LHCN-M2 (cell line): ENCODE measurements around the gene FLRT2. TPM values are rescaled to one million over a fixed set of nuclear protein-coding genes. Genes with fewer than 3 reads are reported as not detected.

ENCODE experiments used
- DNase-seq: peaks from one replicate; pipeline ENCODE4 v3.0.0-alpha.2; 2012; ENCODE audit warnings: low read depth
- total RNA-seq: library from RNA; depleted of rRNA; stranded (reverse); fragments of >200 nt; gene quantifications from 2 replicates; pipeline ENCODE4 v1.2.3, GENCODE V29; 2014

The FLRT2 gene
- total RNA-seq, 1 experiment from 2014 or later = 17.6 TPM

DNA sequence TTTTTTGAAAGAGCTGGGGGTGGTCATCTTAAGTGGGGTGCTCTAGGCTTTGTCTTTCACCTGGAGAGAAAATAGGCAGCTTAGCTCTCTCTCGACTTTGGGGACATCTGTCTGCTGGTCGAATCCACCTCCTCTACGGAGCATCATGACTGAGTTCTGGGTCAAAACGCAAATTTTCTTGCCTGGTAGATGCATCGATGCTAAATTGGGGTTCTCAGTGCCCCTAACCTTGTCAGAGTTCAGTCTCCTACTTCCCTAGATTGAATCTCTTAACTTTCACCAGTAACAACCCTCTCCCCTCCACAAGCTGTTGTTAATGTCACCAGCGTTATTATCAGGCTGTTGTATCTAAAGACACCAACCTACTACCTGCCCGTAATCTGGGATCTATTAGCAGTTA is 682 bp downstream of the FLRT2 start:
- no peak for DNase-seq

DNA sequence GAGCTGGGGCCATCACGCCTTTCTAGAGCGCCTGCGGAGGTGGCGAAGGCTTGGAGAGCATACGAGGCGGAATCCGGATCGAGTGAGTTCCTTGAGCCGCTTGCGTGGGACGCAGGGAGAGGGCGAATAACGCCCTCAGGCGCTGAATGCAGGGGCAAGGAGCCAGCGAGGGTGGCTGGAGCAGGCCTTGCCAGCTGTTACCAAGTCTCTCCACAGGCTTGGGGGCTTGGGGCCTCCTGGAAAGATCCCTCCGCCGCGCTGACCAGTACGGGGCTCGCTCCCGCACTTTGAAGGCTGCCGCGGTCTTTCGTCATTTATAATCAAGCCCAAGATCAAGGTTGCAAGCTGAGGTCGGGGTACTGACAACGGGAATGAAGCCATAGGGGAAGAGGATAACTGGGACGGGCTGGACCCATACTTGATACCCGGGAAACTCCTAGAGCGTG is 1.2 kb downstream of the FLRT2 start:
- DNase-seq = peak; percentile 83

DNA sequence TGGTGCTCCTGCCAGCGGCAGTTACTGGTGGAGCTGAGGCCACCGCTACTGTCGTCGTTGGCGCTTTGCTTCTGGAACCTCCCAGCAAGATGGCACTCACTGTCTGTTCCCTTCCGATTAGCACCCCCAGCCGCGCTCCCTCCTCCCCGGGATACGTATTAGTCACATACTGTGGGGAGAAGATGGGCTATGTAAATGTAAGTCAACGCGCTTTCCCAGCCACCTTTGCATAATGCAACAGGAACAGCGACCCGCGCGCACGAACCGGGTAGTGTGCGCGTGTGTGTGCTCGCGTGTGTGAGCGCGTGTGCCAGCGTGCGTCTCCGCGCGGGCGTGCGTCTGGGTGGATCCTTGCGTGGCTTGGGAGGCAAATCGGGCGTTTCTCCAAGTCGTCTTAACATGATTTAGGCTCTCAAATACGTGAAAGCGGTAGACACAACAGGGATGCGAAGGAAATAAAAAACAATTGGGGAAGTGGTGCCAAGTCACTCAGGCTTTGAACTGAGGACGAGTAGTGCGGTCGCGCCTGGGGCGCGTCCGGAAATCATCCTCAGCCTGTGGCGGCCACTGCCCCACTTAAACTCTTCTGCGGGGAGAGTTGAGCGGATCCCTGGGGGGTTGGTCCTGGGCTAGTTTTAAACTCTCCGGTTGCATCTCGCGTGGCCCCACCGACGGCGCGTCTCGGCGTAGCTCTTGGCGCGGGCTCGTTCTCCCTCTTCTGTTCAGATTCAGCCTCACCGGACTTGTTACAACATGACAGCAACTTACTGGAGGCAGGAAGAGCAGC is 1.8 kb downstream of the FLRT2 start:
- peak; percentile 86 for DNase-seq

DNA sequence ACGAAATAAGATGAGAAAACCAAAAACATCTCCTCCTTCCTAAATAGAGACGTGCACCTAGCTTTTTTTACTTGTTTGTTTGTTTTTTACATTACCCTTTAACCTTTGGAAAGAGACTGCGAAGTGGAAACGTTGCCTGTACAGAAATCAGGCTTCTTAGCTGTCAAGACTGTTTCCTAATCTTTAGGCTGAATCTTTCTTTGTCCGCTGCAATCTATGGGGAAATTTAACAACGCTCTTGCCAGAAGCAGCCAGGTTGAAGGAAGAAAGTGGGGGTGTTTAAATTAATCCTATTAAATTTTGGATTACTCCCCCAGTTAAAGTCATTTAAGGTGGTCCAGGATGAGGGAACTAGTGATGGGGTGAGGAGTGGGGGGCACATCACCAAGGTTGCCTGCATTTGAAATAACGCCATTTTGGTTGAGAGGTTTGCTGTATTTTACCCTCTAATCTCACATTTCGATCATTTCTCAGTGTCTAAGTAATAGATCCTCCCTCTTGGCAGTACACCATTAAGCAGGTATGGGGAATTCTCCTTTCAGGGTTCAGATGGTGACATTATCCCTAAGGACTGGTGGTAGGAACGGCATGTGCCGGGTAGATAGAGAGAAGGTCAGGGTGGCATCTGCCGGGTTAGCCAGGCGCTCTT is 2.6 kb downstream of the FLRT2 start:
- no peak for DNase-seq

DNA sequence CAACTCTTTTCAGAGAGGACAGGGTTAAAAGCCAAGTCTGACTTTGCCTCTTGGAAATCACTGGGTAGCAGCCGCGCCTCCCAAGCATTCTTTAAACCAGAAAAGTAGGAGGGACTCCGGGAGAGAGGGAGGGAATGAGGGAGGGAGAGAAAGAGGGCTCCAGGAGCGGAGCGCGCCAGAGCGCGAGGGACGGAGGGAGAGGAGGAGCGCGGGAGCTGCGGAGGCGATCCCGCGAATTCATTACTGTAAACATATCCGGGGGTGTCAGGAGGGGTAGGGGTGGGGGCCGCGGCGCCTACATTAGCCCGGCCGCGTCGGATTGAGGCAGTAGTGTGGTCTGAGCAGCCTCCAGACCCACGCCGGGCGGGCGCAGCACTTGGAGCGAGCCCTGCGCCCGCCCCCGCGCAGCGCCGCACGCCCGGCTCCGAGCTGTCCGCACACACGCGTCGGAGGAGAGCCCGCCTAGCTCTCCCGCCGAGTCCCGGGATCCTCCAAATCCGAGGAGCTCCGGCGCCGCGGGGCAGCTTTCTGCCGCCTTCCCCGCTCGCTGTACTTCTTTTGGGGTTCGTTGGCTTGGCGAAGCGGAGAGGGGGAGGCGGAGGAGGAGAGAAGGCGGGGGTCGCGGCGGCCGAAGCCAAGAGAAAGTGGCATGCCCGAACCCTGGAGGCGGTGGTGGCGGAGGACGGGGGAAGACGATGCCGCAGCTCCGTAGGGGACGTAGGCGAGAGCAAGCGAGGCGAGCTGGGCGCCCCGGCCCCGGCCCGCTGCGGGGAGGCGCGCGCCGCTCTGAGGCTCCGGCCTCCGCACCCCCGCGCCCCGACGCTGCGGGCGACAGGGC is 3.3 kb downstream of the FLRT2 start:
- DNase-seq = peak; percentile 93

DNA sequence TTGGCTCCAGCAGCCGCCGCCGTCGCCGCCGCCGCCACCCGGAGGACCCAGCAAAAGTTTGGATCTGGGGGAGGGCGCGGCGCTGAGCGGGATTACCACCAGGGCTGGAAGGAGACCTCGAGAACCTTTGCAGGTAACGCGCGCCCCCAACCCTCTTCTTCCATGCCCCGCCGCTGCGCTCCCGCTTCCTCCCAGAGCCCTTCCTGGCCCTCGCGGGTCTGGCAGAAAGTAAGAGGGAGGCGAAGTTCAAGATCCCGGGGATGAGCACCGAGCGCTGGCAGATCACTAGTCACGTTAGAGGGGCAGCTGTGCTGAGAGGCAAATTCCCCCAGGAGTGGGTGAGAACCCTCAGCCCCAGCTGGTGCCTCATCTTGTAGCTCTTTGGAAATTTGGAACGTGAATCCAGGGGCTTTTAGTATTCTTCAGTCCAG is 3.9 kb downstream of the FLRT2 start:
- peak; percentile 63 for DNase-seq

DNA sequence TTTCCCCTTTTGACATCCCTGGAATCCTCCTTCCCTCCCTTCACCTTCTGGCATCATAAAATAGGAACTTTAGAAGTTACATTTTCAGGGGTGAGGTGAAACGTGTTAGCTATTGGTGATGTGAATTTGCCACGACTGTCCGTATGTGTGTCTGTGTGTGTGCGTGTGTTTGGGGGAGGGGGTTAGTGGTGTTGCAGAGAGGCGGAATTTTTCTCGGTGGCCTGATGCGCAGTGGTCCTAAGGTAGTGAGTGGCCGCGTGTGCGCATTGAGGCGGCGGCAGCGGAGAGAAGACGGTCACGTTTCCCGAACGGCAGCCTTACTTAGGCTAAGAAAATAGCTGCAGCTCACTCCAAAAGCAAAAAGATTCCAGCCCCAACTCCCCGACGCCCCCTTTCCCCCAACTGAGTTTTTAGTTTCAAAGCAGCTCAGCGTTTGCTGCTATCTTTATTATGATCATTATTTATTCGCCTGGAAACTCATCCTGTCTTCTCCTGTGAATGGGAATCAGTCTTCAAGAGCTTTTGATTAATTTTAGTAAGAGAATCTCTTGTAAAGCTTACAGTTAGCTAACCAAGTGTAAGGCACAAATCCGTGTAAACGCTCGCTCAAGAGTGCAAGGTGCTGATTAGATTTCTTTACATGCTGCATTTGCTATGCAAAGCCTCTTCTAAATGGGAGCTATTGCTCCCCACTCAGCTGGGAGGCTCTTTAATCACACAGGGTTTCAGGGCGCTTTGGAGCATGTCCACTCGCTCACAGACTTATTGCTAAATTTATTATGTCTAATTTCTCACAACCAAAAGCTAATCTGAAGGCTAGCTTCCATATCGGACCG is 4.7 kb downstream of the FLRT2 start:
- DNase-seq = no peak

DNA sequence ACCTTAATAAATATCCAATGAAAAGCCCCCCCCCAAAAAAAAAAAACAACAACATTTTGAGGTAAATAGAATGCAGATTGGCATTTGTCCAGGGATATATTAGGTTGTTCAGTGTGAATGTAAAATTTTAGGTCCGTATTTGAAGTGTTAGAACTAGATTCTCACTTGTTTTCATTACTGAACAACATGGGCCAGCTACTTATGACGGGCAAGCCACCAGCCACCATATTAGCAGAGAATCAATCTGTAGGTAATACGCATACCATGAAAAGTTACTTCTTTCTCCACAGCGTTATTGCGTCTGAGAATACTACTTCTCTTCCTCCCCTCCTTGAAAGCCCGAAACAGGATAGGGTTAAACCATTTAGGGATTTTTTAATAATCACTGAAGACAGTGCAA is 5.4 kb downstream of the FLRT2 start:
- no peak for DNase-seq

DNA sequence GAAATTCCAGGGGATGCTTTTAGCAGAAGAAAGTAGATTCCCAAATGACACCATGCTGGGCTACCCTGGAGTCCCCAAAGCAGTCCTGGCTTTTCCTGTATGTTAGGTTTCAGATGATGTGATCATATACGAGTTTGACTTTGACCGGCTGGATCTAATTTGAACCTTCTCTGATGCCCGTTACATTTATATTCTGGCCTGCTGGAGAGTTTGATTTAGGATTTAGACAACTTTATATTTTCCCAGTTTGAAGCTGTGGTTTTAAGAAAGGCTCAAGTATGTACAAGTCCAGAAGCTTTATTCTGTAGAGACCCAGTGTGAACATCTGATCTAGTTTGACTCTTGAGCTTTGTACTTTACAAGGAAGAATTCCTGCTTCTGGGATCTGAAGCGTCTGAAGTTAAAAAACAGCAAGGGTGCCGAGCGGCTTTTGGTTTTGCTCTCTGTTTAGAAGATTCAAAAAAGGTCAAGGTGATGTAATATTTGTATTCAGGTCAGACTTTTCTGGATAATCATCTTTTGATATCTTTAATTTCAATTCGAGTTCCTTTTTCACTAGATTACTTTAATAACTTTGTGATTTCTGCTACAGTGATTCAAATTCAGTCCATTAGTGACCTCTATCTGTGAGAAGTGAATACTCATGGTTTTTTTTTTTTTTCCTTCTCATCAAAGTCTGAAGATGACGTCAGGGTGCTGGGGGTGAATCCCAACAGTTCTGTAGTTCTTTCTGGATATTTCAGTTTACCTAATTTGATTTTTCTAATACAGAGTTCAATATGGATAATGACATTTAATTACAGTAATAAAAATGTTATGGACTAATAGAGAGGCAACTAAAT is 6.3 kb downstream of the FLRT2 start:
- peak; percentile 60 for DNase-seq

DNA sequence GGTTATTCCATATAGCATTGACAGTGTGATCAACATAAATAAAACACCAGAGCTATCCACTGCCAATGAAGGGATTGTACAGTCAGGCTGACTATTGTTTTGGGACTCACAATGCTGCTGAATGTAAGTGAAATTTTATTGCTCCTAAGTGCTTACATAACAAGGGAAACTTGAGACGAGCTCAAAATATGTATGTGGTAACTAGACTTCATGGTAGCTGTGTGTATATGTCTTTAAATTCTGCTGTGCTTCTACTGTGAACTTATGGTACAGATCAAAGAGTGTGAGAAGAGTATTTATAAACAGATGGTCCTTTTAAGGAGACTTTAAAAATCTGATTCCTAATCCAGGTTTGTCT is 6.9 kb downstream of the FLRT2 start:
- no peak for DNase-seq

DNA sequence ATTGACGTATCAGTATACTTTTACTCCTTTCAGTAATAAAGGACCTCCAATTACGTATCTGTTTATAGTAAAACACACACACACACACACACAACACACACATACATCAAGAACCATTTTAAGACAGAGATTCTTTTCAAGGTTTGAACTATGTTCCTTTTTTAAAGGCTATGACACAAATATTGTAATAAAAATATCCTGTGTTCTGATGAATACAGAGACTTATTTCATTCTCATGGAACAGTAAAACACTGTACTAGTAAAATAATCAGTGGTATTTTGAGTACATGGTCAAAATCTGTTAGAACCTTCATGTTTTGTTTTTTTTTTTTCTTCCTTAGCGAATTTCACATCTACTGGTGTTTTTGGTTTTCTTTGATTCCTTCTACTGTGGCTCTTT is 7.6 kb downstream of the FLRT2 start:
- DNase-seq = no peak

DNA sequence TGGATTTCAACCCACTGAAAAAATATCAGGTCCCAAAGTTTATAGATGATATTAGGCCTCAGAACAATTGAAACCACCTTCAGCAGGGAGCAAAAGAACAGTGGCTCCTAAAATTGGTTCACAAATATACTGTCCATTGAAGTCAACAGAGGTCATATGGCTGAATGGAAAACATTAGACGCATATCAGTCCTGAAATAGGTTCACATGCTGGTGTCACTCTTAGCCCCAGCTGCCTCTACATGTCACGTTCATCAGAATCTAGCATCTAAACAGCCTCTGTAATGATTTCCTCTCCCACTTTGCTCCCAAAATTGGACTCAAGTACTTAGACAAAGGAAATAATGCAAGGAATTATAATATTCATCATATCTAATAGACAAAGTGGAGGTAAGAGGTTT is 8.7 kb downstream of the FLRT2 start:
- peak; percentile 54 for DNase-seq

DNA sequence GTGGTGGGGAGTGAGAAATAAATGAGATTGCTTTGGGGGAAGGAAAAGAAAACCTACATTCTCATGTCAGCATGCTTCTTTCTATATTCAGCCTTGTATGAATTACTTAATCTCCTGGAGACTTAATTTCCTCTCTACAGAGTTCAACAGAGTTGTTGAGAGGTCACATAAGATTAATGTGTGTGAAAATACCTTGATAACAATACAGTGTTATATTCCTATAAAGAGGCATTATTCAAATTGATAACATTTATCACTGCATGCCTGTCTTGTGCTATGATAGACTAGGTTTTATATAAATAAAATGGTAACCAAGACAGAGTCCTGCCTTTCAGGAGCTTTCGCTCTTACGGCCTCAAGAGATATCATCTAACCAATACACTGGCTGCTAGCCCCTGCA is 9.6 kb downstream of the FLRT2 start:
- DNase-seq = no peak

DNA sequence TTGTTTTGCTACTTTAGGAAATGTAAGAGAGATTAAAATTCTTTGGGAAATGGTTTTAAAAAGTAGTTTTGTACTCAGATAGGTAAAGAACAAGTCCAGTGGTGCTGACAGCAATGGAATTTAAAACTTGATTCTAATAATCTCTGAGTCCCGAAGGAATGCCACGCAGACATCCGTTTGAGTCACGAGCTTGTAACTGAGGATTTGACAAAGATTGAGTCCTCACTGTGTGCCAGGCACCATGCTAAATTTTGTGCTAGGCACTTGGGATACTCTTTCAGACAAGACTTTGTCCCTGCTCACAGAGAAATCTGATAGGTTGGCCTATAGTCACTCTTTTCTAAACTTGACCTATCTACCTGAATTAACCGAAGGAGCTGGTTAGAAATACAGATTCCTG is 12.7 kb downstream of the FLRT2 start:
- DNase-seq = no peak

DNA sequence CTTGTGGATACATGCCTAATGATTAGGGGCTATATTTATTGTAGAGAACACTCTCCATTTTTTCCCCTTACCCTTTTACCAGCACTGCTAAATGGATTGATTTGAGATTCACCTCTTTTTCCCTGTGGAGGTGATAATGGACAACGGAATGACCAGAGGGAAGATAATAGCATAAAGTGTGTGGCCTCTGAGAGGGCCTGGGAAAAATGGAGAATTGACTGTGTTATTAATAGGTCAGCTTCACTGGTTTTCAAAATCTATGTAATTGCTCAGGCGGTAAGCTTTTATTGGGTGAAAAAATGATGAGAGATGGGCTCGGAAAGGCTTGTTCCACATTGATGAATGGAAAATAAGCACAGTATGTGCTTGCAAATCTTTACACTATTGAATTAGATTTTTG is 15.8 kb downstream of the FLRT2 start:
- no peak for DNase-seq

DNA sequence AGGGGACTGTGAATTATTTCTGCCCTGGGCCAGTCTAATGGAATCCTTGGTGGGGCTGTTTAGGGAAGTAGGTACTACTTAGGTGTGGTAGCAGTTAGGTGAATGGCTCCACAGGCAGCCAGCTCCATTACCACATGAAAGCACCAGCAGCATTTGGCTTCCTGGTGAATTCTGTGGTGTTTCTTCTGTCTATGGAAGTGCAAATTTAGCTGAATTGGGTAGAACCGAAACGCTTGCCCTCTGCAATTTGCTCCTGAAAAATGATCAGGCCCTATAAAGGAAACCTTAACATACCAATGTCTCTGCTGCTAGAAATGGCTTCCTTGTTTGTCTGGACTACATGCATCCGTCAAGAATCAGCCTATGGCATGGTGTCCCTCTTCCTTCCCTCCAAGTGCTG is 16.4 kb downstream of the FLRT2 start:
- no peak for DNase-seq

DNA sequence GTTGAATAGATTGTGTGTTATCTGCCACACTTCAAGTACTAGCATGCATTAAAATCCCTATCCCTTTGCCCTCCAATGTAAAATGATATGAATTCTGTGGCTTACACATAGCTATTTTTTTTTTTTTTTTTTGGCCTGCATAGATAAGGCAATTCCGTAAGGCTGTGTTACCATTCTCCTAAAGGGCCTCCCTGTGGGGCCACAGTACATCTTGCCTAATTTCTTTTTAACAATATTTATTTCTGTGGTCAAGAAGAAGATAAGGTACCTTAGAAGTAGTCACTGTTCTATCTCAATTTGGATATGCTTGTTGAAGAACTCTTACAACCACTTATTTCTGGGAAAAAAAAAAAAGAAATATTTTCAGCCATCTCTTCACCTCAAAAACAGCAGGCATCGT is 19.8 kb downstream of the FLRT2 start:
- no peak for DNase-seq

DNA sequence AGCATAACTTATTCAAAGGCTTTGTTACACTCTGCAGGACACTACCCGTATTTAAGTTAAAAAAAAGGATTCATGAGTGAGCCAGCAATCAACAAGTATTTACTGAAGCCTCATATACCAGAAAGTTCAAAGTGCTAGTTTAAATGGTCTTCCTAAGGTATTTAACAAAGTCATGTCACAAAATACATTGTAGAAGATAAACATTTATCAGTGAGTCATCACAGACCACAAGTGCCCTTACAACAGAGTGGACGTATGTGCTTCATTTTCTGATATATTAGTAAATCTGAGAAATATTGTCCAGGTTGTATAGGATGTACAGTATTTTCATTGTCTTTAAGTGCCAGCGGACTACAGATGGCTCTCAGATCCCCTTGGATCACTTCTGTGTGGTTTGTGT is 24.2 kb downstream of the FLRT2 start:
- no peak for DNase-seq

DNA sequence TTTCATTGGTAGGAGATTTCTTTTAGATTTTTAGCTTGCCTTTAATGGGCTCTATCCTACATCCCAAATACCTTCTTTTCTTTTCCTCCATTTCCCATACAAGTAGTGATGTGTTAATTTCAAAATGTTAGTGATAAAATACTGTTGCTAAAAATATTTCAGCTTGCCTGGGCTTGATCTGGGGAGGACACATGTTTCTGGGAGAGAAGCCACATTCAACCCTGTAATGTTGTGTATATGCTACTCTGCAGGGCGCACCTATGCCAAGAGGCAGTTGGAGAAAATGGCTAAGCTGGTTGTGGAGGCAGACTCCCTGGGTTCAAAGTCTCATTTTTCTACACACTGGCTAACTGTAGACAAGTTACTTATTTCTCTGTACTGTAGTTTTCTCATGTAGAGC is 26.3 kb downstream of the FLRT2 start:
- no peak for DNase-seq

DNA sequence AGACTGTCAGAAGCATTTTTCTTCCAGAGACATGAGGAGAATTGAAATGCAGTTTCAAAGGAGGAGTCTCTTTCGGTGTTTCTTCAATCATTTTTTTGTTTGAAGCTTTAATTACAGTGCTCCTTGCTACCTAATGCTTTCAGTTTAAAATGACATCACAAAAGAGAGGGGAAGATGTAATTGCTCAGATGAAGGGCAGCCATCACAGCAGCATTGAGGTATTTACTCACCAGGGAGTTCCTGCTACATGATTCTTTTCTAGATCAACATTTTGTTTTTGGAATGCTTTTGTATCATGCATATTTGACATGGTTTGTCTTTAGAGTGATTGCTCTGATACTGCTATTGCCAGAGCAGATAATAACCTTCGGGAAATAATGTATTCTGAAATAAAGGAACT is 28.6 kb downstream of the FLRT2 start:
- DNase-seq = no peak

DNA sequence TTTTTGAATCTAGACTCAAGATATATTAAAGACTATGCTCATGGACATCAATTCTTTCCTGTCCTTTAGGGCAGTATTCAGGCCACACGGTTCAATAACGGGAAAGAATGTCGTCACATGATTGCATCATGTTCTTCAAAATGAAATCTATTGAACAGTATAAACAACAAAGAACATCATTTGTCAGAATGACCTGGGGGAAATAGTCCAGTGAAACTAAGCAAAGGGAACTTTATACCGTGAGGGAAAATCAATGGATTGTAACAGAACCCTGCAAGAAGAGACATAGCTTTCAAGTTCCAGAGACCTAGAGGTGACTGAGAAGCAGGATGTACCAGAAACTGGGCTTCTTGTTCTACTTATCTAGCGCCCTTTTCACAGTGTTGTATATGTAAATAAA is 32.7 kb downstream of the FLRT2 start:
- DNase-seq = no peak
